Endothelial cell of hepatic sinusoid (primary cell): ENCODE data around the gene SSUH2.

Experiments used
- in situ Hi-C: cut with HindIII; loops from 2 replicates; pipeline ENCODE4 v1.10.0; 2017; ENCODE audit warnings: low sequenced_read_pairs

Gene SSUH2

GRCh38 chr3:8645712-8646111 lies 1.1 kb upstream of the SSUH2 start:
- in situ Hi-C loops: loop anchor here (25.0 kb wide), 1 partner anchor 92 kb away; the partner anchor contains the start of gene CAV3

- in situ Hi-C loops: loop anchor here (25.0 kb wide), 1 partner anchor 93 kb away; the partner anchor contains the start of gene CAV3
Observed at GRCh38 chr3:8643693-8644365, 769 bp downstream of the SSUH2 start.

- in situ Hi-C loops: loop anchor here (25.0 kb wide), 1 partner anchor 95 kb away; the partner anchor contains the start of gene CAV3
Observed at GRCh38 chr3:8642001-8642400, 2.6 kb downstream of the SSUH2 start.

GRCh38 chr3:8641472-8641871 lies 3.1 kb downstream of the SSUH2 start:
- in situ Hi-C loops: loop anchor here (25.0 kb wide), 1 partner anchor 96 kb away; the partner anchor contains the start of gene CAV3

- in situ Hi-C loops: loop anchor here (25.0 kb wide), 1 partner anchor 97 kb away; the partner anchor contains the start of gene CAV3
Observed at GRCh38 chr3:8640223-8640622, 4.4 kb downstream of the SSUH2 start.

GRCh38 chr3:8639659-8640000 lies 5.0 kb downstream of the SSUH2 start:
- in situ Hi-C loops: loop anchor here (25.0 kb wide), 1 partner anchor 98 kb away; the partner anchor contains the start of gene CAV3

- in situ Hi-C loops: loop anchor here (25.0 kb wide), 1 partner anchor 98 kb away; the partner anchor contains the start of gene CAV3
Observed at GRCh38 chr3:8638994-8639658, 5.5 kb downstream of the SSUH2 start.

GRCh38 chr3:8637348-8637747 lies 7.2 kb downstream of the SSUH2 start:
- in situ Hi-C loops: loop anchor here (25.0 kb wide), 1 partner anchor 100 kb away; the partner anchor contains the start of gene CAV3

GRCh38 chr3:8635631-8636030 lies 9.0 kb downstream of the SSUH2 start:
- in situ Hi-C loops: loop anchor here (25.0 kb wide), 1 partner anchor 102 kb away; the partner anchor contains the start of gene CAV3

GRCh38 chr3:8635125-8635524 lies 9.5 kb downstream of the SSUH2 start:
- in situ Hi-C loops: loop anchor here (25.0 kb wide), 1 partner anchor 102 kb away; the partner anchor contains the start of gene CAV3

- in situ Hi-C loops: loop anchor here (25.0 kb wide), 1 partner anchor 105 kb away; the partner anchor contains the start of gene CAV3
Observed at GRCh38 chr3:8632402-8633237, 12.0 kb downstream of the SSUH2 start.

- in situ Hi-C loops: loop anchor here (25.0 kb wide), 1 partner anchor 106 kb away; the partner anchor contains the start of gene CAV3
Observed at GRCh38 chr3:8631661-8632060, 12.9 kb downstream of the SSUH2 start.

GRCh38 chr3:8629151-8630021 lies 15.2 kb downstream of the SSUH2 start:
- in situ Hi-C loops: loop anchor here (25.0 kb wide), 1 partner anchor 108 kb away; the partner anchor contains the start of gene CAV3

- in situ Hi-C loops: loop anchor here (25.0 kb wide), 1 partner anchor 109 kb away; the partner anchor contains the start of gene CAV3
Observed at GRCh38 chr3:8627949-8628348, 16.6 kb downstream of the SSUH2 start.

- in situ Hi-C loops: loop anchor here (25.0 kb wide), 1 partner anchor 110 kb away; the partner anchor contains the start of gene CAV3
Observed at GRCh38 chr3:8627201-8627940, 17.2 kb downstream of the SSUH2 start.

GRCh38 chr3:8625991-8626390 lies 18.6 kb downstream of the SSUH2 start:
- in situ Hi-C loops: loop anchor here (25.0 kb wide), 1 partner anchor 111 kb away; the partner anchor contains the start of gene CAV3

- in situ Hi-C loops: loop anchor here (25.0 kb wide), 1 partner anchor 113 kb away; the partner anchor contains the start of gene CAV3
Observed at GRCh38 chr3:8624612-8625011, 20.0 kb downstream of the SSUH2 start.

- in situ Hi-C loops: no loop called here
Observed at GRCh38 chr3:8623741-8624140, 20.9 kb downstream of the SSUH2 start.
